Kidney epithelial cell (primary cell): ENCODE data around the gene FAM186B. TPM values are rescaled to one million over a fixed set of nuclear protein-coding genes. Genes with fewer than 3 reads are reported as not detected.

Experiments
- DNase-seq: peaks from one replicate; pipeline ENCODE4 v3.0.0-alpha.2; 2010; ENCODE audit warnings: low read depth
- H3K27me3 ChIP-seq: 2 replicates; pipeline ENCODE4 v1.6.0; 2011; ENCODE audit warnings: low read length; ENCODE audit not compliant: control insufficient read depth, insufficient read depth
- H3K36me3 ChIP-seq: 2 replicates; pipeline ENCODE4 v1.5.1; 2011; ENCODE audit warnings: low read length; ENCODE audit not compliant: control insufficient read depth, insufficient read depth
- H3K4me3 ChIP-seq: 2 replicates; pipeline ENCODE4 v1.5.1; 2011; ENCODE audit warnings: low read depth, mild to moderate bottlenecking, control low read depth, low read length
- CTCF ChIP-seq: IDR thresholded peaks from 2 replicates; pipeline ENCODE4 v1.5.1; 2011; ENCODE audit warnings: mild to moderate bottlenecking, moderate library complexity, low read length, control low read depth, inconsistent platforms; ENCODE audit not compliant: insufficient read depth, poor library complexity, severe bottlenecking
- total RNA-seq: library from RNA; depleted of rRNA; stranded (reverse); fragments of >200 nt; gene quantifications from 2 replicates; pipeline ENCODE4 v1.2.3, GENCODE V29; 2015

Gene FAM186B
- total RNA-seq, 1 donor from 2014 or later: 0.21 TPM

GRCh38 chr12:49548481-49548821 is 57.0 kb downstream of the FAM186B start:
- H3K4me3 ChIP-seq: no peak overlapping the region
- peaks cover 67% of the 10 kb centered on the region for H3K27me3 ChIP-seq
- no peak for DNase-seq
- no peak for TF ChIP-seq CTCF
- no peaks in the 10 kb centered on the region for H3K36me3 ChIP-seq

DNA sequence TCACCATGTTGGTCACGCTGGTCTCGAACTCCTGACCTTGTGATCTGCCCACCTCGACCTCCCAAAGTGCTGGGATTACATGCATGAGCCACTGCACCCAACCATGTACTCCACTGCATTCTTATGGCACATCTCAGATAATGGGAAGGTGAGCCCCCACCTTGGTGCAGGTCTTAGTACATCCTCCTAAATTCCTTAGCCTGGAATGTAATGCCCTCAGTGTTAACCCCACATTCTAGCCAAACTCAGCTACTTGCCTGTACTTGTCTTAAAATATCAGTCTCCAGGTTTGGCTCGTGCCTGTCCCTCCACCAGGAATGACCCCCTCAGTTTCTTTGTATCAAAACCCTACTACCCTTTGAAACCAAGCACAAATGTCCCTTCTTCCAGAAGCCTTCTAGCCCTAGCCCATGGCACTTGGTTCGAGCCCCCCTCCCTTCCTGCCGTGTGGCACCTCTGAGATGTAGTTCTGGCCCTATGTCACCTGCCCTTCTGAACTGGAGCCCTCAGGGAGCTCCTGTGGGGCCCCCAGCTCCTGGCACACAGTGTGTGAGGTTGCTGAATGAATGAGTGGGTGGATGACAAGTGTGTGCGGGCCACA is 58.2 kb downstream of the FAM186B start:
- Histone ChIP-seq H3K27me3 (peaks cover 73% of the 10 kb centered on the region), H3K4me3 (no peak overlapping the region), H3K36me3 (no peaks in the 10 kb centered on the region)
- DNase-seq: no peak
- TF ChIP-seq CTCF: no peak

DNA sequence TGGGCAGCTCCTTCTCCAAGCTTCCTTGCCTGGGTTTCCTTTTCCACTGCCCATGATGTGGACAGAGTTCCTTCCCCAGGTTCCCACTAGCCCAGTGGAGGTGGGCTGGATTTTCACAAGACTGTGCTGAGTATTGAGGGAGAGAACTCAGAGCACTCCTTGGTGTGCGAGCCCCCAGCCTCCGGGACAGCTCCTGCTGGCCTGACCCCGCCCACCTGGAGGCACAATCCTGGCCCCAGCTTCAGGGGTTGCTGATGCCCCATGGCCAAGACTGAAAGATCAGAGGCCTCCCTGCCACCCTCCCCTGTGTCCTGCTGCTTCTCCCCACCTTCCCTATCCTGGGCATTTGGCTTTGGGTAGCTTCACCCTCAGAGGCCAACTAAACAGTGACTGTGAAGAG is 59.0 kb downstream of the FAM186B start:
- no peak overlapping the region for H3K4me3 ChIP-seq
- no peaks in the 10 kb centered on the region for H3K36me3 ChIP-seq
- no peak for DNase-seq
- TF ChIP-seq CTCF: no peak
- H3K27me3 ChIP-seq: peaks cover 70% of the 10 kb centered on the region

- Histone ChIP-seq H3K27me3 (peaks cover 73% of the 10 kb centered on the region), H3K36me3 (no peaks in the 10 kb centered on the region), H3K4me3 (no peak overlapping the region)
- DNase-seq: no peak
- TF ChIP-seq CTCF: no peak
Observed at GRCh38 chr12:49545815-49546214, 59.6 kb downstream of the FAM186B start.

DNA sequence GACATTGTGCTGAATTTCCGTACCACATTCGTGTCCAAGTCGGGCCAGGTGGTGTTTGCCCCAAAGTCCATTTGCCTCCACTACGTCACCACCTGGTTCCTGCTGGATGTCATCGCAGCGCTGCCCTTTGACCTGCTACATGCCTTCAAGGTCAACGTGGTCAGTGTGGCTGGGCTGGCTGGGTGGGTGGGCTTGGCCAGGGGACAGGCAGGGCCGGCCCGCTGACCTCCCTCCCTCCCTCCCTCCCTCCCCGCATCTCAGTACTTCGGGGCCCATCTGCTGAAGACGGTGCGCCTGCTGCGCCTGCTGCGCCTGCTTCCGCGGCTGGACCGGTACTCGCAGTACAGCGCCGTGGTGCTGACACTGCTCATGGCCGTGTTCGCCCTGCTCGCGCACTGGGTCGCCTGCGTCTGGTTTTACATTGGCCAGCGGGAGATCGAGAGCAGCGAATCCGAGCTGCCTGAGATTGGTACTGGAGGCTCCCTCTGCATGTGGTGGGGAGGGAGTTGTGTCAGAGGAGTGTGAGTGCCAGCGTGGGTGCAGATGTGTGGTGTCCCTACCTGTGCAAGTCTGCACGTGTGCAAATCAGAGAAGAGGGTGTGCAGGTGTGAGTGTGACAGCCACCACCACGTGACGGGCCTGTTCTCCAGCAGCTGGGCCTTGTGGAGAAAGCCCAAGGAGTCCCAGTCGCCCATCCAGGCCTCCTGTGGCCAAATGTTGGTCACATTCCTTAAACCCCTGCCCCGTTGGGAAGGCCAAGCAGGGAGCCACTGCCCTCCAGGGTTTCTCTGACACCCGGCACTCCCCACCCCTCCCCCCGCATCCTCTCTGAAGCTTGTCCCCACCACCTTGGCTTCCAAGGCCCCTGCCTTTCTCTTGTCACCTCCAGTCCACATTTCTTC is 61.3 kb downstream of the FAM186B start:
- Histone ChIP-seq H3K27me3 (peaks cover 74% of the 10 kb centered on the region), H3K4me3 (no peak overlapping the region), H3K36me3 (no peaks in the 10 kb centered on the region)
- no peak for DNase-seq
- no peak for TF ChIP-seq CTCF
